WTC11 (cell line): ENCODE results near the gene HBZ. TPM values are rescaled to one million over a fixed set of nuclear protein-coding genes. Genes with fewer than 3 reads are reported as not detected.
"Not testable (repeated sequence)": the region's sequence is repeated elsewhere in the genome, so short reads cannot be mapped to it uniquely, and the experiment has no call there.

Experiments used
- ATAC-seq: fragments of 200-7000 bp; cut with Tn5 transposase; 2 replicates; pipeline ENCODE4 v1.10.0; 2021; ENCODE audit warnings: mild to moderate bottlenecking, moderate library complexity
- CTCF ChIA-PET: fragments of 300-600 bp; sonication (Branson Sonifier 250); formaldehyde crosslinking; loops from one replicate; lab custom pipeline; 2021; ENCODE audit warnings: antibody characterized with exemption; lab: Charles Lee
- POLR2A ChIA-PET: fragments of 350-600 bp; sonication (Branson Sonifier 250); formaldehyde crosslinking; loops from one replicate; lab custom pipeline; 2021; ENCODE audit warnings: antibody characterized with exemption; lab: Charles Lee
- DNase-seq: peaks from one replicate; pipeline ENCODE4 v3.0.0; 2021; ENCODE audit warnings: low spot score
- H3K27ac Mint-ChIP-seq: 2 replicates; pipeline ENCODE4 v1.8.0; 2021; ENCODE audit warnings: mixed read lengths
- H3K27me3 Mint-ChIP-seq: 2 replicates; pipeline ENCODE4 v1.8.0; 2021; ENCODE audit warnings: low read depth, mild to moderate bottlenecking, moderate library complexity, mixed read lengths
- H3K36me3 Mint-ChIP-seq: 2 replicates; pipeline ENCODE4 v1.8.0; 2021; ENCODE audit warnings: mixed read lengths
- H3K4me1 Mint-ChIP-seq: 2 replicates; pipeline ENCODE4 v1.8.0; 2022; ENCODE audit warnings: mixed read lengths
- H3K4me3 Mint-ChIP-seq: 2 replicates; pipeline ENCODE4 v1.8.0; 2021; ENCODE audit warnings: mild to moderate bottlenecking, moderate library complexity, mixed read lengths
- H3K9me3 Mint-ChIP-seq: 2 replicates; pipeline ENCODE4 v1.8.0; 2021; ENCODE audit warnings: mixed read lengths
- ATF2 ChIP-seq: sonication (generic); formaldehyde crosslinking; IDR thresholded peaks from 2 replicates; pipeline ENCODE4 v1.8.1; 2022; ENCODE audit warnings: low read depth, missing genetic modification reagents, borderline replicate concordance
- ATF3 ChIP-seq: sonication (generic); formaldehyde crosslinking; conservative IDR thresholded peaks from 2 replicates; pipeline ENCODE4 v1.8.1; 2022; ENCODE audit warnings: mild to moderate bottlenecking, missing genetic modification reagents
- CDX4 ChIP-seq: fragments of 250-450 bp; sonication (Bioruptor Pico); IDR thresholded peaks from 2 replicates; pipeline ENCODE4 v1.9.0; 2021; ENCODE audit warnings: moderate library complexity, mild to moderate bottlenecking, inconsistent platforms, borderline replicate concordance
- GRHL2 ChIP-seq: fragments of 250-450 bp; sonication (Bioruptor Pico); IDR thresholded peaks from 2 replicates; pipeline ENCODE4 v1.8.0; 2022; ENCODE audit warnings: mild to moderate bottlenecking, moderate library complexity; ENCODE audit not compliant: insufficient replicate concordance, severe bottlenecking
- HMGA2 ChIP-seq: fragments of 250-450 bp; sonication (Bioruptor Pico); IDR thresholded peaks from 2 replicates; pipeline ENCODE4 v1.4.0; 2021; ENCODE audit warnings: mild to moderate bottlenecking, moderate library complexity
- MYBL2 ChIP-seq: sonication (generic); formaldehyde crosslinking; IDR thresholded peaks from 2 replicates; pipeline ENCODE4 v1.8.1; 2023; ENCODE audit warnings: mild to moderate bottlenecking, moderate library complexity, missing genetic modification reagents
- NFATC4 ChIP-seq: fragments of 250-450 bp; sonication (Bioruptor Pico); IDR thresholded peaks from 2 replicates; pipeline ENCODE4 v1.9.0; 2021; ENCODE audit warnings: mild to moderate bottlenecking
- NFE2L1 ChIP-seq: sonication (generic); formaldehyde crosslinking; IDR thresholded peaks from 2 replicates; pipeline ENCODE4 v1.8.1; 2023; ENCODE audit warnings: missing genetic modification reagents
- NFYB ChIP-seq: sonication (generic); formaldehyde crosslinking; conservative IDR thresholded peaks from 2 replicates; pipeline ENCODE4 v1.8.0; 2022; ENCODE audit warnings: low read depth, missing genetic modification reagents
- NR1H2 ChIP-seq: sonication (generic); formaldehyde crosslinking; IDR thresholded peaks from 2 replicates; pipeline ENCODE4 v1.9.0; 2021; ENCODE audit warnings: mild to moderate bottlenecking, moderate library complexity, missing genetic modification reagents
- RELA ChIP-seq: sonication (generic); formaldehyde crosslinking; IDR thresholded peaks from 2 replicates; pipeline ENCODE4 v1.8.1; 2022; ENCODE audit warnings: missing genetic modification reagents, mild to moderate bottlenecking, borderline replicate concordance
- SMAD3 ChIP-seq: sonication (generic); formaldehyde crosslinking; IDR thresholded peaks from 2 replicates; pipeline ENCODE4 v1.8.0; 2022; ENCODE audit warnings: missing genetic modification reagents, mild to moderate bottlenecking, borderline replicate concordance
- TEAD4 ChIP-seq: sonication (generic); formaldehyde crosslinking; IDR thresholded peaks from 2 replicates; pipeline ENCODE4 v1.8.0; 2022; ENCODE audit warnings: mild to moderate bottlenecking, missing genetic modification reagents
- ZBTB43 ChIP-seq: sonication (generic); formaldehyde crosslinking; IDR thresholded peaks from 2 replicates; pipeline ENCODE4 v1.8.1; 2023; ENCODE audit warnings: mild to moderate bottlenecking, missing genetic modification reagents
- ZNF263 ChIP-seq: sonication (generic); formaldehyde crosslinking; IDR thresholded peaks from 2 replicates; pipeline ENCODE4 v1.8.1; 2022; ENCODE audit warnings: low read depth, mild to moderate bottlenecking, moderate library complexity, missing genetic modification reagents
- ZNF512 ChIP-seq: sonication (generic); formaldehyde crosslinking; IDR thresholded peaks from 2 replicates; pipeline ENCODE4 v1.8.1; 2022; ENCODE audit warnings: missing genetic modification reagents, borderline replicate concordance
- ZNF671 ChIP-seq: fragments of 250-450 bp; sonication (Bioruptor Pico); IDR thresholded peaks from 2 replicates; pipeline ENCODE4 v1.8.0; 2021; ENCODE audit warnings: mild to moderate bottlenecking
- ZSCAN18 ChIP-seq: fragments of 250-450 bp; sonication (Bioruptor Pico); IDR thresholded peaks from 2 replicates; pipeline ENCODE4 v2.1.2; 2022; ENCODE audit warnings: mild to moderate bottlenecking, moderate library complexity
- total RNA-seq: library from RNA; stranded (reverse); gene quantifications from 3 replicates; pipeline ENCODE4 v1.2.3, GENCODE V29; 2021
- TF ChIP-seq, protein P1 (sequence below): sonication (generic); formaldehyde crosslinking; IDR thresholded peaks from 2 replicates; pipeline ENCODE4 v1.8.1; 2022; ENCODE audit warnings: mild to moderate bottlenecking, missing genetic modification reagents, moderate library complexity, borderline replicate concordance

The HBZ gene
- total RNA-seq, 1 experiment from 2014 or later = 0.52 TPM

- TF ChIP-seq ZBTB43 (CRISPR knock-in tag) (no peak), TEAD4 (CRISPR knock-in tag) (no peak), ZSCAN18 (CRISPR knock-in tag) (no peak), NR1H2 (CRISPR knock-in tag) (no peak)
- TF ChIP-seq, all 79 proteins: peak for 0
Measured at GRCh38 chr16:122361-122760, 30.1 kb upstream of the HBZ start (continued).

DNA sequence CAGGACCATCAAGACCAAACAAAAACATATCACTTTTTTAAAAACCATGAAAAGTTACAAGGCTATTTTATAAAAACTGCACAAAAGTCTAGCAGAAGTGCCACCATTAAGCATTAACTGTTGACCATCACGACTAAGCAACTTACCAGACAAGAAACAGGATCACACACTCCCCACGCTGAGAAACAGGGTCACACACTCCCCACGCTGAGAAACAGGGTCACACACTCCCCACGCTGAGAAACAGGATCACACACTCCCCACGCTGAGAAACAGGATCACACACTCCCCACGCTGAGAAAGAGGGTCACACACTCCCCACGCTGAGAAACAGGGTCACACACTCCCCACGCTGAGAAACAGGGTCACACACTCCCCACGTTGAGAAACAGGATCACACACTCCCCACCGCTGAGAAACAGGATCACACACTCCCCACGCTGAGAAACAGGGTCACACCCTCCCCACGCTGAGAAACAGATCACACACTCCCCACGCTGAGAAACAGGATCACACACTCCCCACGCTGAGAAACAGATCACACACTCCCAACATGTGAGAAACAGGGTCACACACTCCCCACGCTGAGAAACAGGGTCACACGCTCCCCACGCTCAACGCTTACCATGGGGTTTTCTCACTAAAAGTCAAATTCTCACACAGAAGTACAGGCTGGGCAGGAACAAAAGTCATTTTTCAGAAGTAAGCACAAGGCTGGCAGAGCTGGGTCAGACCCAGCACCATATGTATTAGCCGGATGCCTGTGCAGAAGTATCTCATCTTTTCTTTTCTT is 28.7 kb upstream of the HBZ start:
- POLR2A ChIA-PET, ATAC-seq, H3K4me1 Mint-ChIP-seq, H3K27me3 Mint-ChIP-seq, H3K36me3 Mint-ChIP-seq, H3K27ac Mint-ChIP-seq, H3K4me3 Mint-ChIP-seq, DNase-seq, H3K9me3 Mint-ChIP-seq: not testable (repeated sequence)
- CTCF ChIA-PET = interaction anchor here (1.5 kb wide), 1 partner anchor 27 kb away, joined by 5 read pairs; no protein-coding TSS in a partner anchor

GRCh38 chr16:125011-125410 is 27.4 kb upstream of the HBZ start:
- DNase-seq (no peak), ATAC-seq (no peak)
- no peaks in the 10 kb centered on the region for H3K4me1 Mint-ChIP-seq
- no peaks in the 10 kb centered on the region for H3K9me3 Mint-ChIP-seq
- no peak overlapping the region for H3K4me3 Mint-ChIP-seq
- ChIA-PET CTCF (interaction anchor here (1.5 to 2.1 kb wide), 2 partner anchors 18 to 28 kb away, joined by 5 to 14 read pairs; no protein-coding TSS in a partner anchor), POLR2A (no interaction called here)
- H3K36me3 Mint-ChIP-seq = no peaks in the 10 kb centered on the region
- H3K27me3 Mint-ChIP-seq = no peaks in the 10 kb centered on the region
- 0 out of 2 replicates have a peak overlapping the region, but pooled peaks have one; percentile 85 for H3K27ac Mint-ChIP-seq
- TF ChIP-seq ZNF671 (CRISPR knock-in tag) = no peak
- no peak for TF ChIP-seq NFATC4
- TF ChIP-seq NR1H2 (CRISPR knock-in tag) = no peak
- no peak for TF ChIP-seq GRHL2 (CRISPR knock-in tag)
- no peak for TF ChIP-seq MYBL2 (CRISPR knock-in tag)
- no peak for TF ChIP-seq ZNF512 (CRISPR knock-in tag)
- no peak for TF ChIP-seq ATF2 (CRISPR knock-in tag)
- TF ChIP-seq, protein P1, sequence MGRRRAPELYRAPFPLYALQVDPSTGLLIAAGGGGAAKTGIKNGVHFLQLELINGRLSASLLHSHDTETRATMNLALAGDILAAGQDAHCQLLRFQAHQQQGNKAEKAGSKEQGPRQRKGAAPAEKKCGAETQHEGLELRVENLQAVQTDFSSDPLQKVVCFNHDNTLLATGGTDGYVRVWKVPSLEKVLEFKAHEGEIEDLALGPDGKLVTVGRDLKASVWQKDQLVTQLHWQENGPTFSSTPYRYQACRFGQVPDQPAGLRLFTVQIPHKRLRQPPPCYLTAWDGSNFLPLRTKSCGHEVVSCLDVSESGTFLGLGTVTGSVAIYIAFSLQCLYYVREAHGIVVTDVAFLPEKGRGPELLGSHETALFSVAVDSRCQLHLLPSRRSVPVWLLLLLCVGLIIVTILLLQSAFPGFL = no peak
- TF ChIP-seq RELA (CRISPR knock-in tag) = no peak
- no peak for TF ChIP-seq CDX4 (CRISPR knock-in tag)
- TF ChIP-seq ZNF263 (CRISPR knock-in tag) = no peak
- TF ChIP-seq SMAD3 (CRISPR knock-in tag) = no peak
- TF ChIP-seq ATF3 (CRISPR knock-in tag) = no peak
- TF ChIP-seq NFYB (CRISPR knock-in tag) = no peak
- no peak for TF ChIP-seq NFE2L1 (CRISPR knock-in tag)
- TF ChIP-seq HMGA2 (CRISPR knock-in tag) = no peak
